Upper lobe of left lung (tissue), 6 donors: ENCODE measurements around the gene OR52E2. TPM values are rescaled to one million over a fixed set of nuclear protein-coding genes. Genes with fewer than 3 reads are reported as not detected.

ENCODE experiments used
- ATAC-seq, 2 donors: fragments of 200-7000 bp; cut with Tn5 transposase; one replicate each; pipeline ENCODE4 v1.9.1; 2022; ENCODE audit warnings: mild to moderate bottlenecking in 2 of 2, moderate library complexity in 2 of 2; ENCODE audit not compliant: low FRiP score in 2 of 2
- DNase-seq, 2 donors: peaks; one replicate each; pipeline ENCODE4 v3.0.0-alpha.2; 2019 to 2020
- H3K27ac ChIP-seq, 4 donors: fragments of 200-600 bp; sonication (generic); one replicate each; pipeline ENCODE4 v1.5.1; 2016 to 2019
- H3K27me3 ChIP-seq, 4 donors: fragments of 200-600 bp; sonication (generic); one replicate each; pipeline ENCODE4 v1.5.1; 2017 to 2019
- H3K36me3 ChIP-seq, 4 donors: fragments of 200-600 bp; sonication (generic); one replicate each; pipeline ENCODE4 v1.5.1; 2016 to 2019
- H3K4me1 ChIP-seq, 4 donors: fragments of 200-600 bp; sonication (generic); one replicate each; pipeline ENCODE4 v1.5.1; 2018 to 2019
- H3K4me3 ChIP-seq, 4 donors: fragments of 200-600 bp; sonication (generic); one replicate each; pipeline ENCODE4 v1.5.1; 2017 to 2019; ENCODE audit warnings: mild to moderate bottlenecking in 2 of 4, moderate library complexity in 1 of 4
- H3K9me3 ChIP-seq, 4 donors: fragments of 200-600 bp; sonication (generic); one replicate each; pipeline ENCODE4 v1.5.1; 2018 to 2019
- EP300 ChIP-seq, 4 donors: sonication (generic); formaldehyde crosslinking; IDR thresholded peaks; one replicate each; pipeline ENCODE4 v1.5.1; 2017; ENCODE audit warnings: antibody characterized with exemption in 4 of 4, control low read depth in 2 of 4
- POLR2A ChIP-seq, 4 donors: fragments of 450-650 bp; IDR thresholded peaks; one replicate each; pipeline ENCODE4 v1.5.1; 2016 to 2017; ENCODE audit warnings: antibody characterized with exemption in 4 of 4, mild to moderate bottlenecking in 2 of 4
- POLR2AphosphoS5 ChIP-seq, 2 donors: sonication (generic); formaldehyde crosslinking; IDR thresholded peaks; one replicate each; pipeline ENCODE4 v1.5.1; 2017; ENCODE audit warnings: antibody characterized with exemption in 2 of 2
- WGBS, 2 donors: methylation state at CpG; one replicate each; pipeline ENCODE4 v1.1.5; 2017 to 2018; 5-methylcytosine and 5-hydroxymethylcytosine counted together
- total RNA-seq, 6 donors: library from RNA; depleted of rRNA in 4 of 6; stranded (reverse); fragments of >200 nt in 4 of 6; gene quantifications; one replicate each; pipeline versions ENCODE4 v1.1.0 to v1.2.1, GENCODE V29; 2016 to 2021
- TF ChIP-seq, protein P1 (sequence below), 6 experiments: fragments of 450-650 bp in 4 of 6; fragments of 200-600 bp in 2 of 6; sonication (generic) in 2 of 6; IDR thresholded peaks; one replicate each; pipeline ENCODE4 v1.5.1; 2016 to 2019; ENCODE audit warnings: antibody characterized with exemption in 6 of 6
- donor health status: DM: no; HTN: no; CAD: no; lungs with moderate emphysema.
- donor health status: DM: no; HTN: yes; CAD: no; lungs with severe emphysema.

The OR52E2 gene
- total RNA-seq, 6 donors from 2014 or later, result not detected

DNA sequence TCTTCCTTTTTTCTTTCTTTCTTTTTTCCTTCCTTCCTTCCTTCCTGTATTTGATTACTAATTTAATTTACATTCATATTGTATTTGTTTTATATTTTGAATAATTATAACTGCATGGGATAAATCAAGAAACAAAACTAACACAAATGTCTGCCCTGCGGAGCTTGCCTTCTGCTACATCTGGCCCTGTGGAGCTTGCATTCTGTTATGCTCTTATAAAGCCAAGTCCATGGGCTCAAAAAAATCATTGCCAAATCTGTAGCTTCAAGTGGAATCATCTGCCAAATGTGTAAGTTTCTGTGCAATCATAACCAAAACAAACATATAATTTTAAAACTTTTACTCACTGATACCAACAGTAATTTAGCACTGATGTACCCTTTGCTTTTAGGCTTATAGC lies 21.1 kb downstream of the OR52E2 start:
- Histone ChIP-seq H3K4me3 (no peak overlapping the region), H3K36me3 (no peaks in the 10 kb centered on the region), H3K4me1 (no peaks in the 10 kb centered on the region), H3K27ac (no peak overlapping the region), H3K27me3 (no peaks in the 10 kb centered on the region), H3K9me3 (no peaks in the 10 kb centered on the region)
- TF ChIP-seq, protein P1, sequence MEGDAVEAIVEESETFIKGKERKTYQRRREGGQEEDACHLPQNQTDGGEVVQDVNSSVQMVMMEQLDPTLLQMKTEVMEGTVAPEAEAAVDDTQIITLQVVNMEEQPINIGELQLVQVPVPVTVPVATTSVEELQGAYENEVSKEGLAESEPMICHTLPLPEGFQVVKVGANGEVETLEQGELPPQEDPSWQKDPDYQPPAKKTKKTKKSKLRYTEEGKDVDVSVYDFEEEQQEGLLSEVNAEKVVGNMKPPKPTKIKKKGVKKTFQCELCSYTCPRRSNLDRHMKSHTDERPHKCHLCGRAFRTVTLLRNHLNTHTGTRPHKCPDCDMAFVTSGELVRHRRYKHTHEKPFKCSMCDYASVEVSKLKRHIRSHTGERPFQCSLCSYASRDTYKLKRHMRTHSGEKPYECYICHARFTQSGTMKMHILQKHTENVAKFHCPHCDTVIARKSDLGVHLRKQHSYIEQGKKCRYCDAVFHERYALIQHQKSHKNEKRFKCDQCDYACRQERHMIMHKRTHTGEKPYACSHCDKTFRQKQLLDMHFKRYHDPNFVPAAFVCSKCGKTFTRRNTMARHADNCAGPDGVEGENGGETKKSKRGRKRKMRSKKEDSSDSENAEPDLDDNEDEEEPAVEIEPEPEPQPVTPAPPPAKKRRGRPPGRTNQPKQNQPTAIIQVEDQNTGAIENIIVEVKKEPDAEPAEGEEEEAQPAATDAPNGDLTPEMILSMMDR (IDR thresholded peaks at IDR 0.05), result no peak
- TF ChIP-seq EP300 (IDR thresholded peaks at IDR 0.05) (no peak), POLR2A (IDR thresholded peaks at IDR 0.05) (no peak), POLR2AphosphoS5 (IDR thresholded peaks at IDR 0.05) (no peak)
- WGBS, 2 donors, result 84 to 97% methylated on average over 1 of the region's 1 CpG
- DNase-seq (no peak), ATAC-seq (no peak)

DNA sequence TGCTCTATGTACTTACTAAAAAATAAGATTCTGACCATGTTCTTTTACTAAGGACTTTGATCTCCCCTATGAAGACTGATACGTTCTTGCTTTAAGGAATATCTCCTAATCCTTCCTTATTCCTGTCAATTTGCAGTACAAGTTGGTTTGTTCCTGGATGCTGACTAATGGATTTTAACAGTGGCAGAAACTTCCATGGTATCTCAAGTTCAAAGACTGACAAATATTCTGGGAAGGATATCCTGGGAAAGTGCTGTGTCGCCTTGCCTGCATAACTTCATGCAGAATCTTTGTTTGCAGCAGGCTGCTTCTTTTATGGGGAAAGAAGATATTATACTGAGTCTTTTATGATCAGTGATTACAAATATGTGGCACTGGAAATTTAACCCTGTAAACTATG lies 21.5 kb downstream of the OR52E2 start:
- H3K4me1 ChIP-seq, result no peaks in the 10 kb centered on the region
- DNase-seq (no peak), ATAC-seq (no peak)
- H3K9me3 ChIP-seq, result no peaks in the 10 kb centered on the region
- H3K36me3 ChIP-seq, result no peaks in the 10 kb centered on the region
- H3K27me3 ChIP-seq, result no peaks in the 10 kb centered on the region
- TF ChIP-seq EP300 (IDR thresholded peaks at IDR 0.05) (no peak), POLR2A (IDR thresholded peaks at IDR 0.05) (no peak), POLR2AphosphoS5 (IDR thresholded peaks at IDR 0.05) (no peak)
- TF ChIP-seq, protein P1 (IDR thresholded peaks at IDR 0.05), result no peak
- no peak overlapping the region for H3K4me3 ChIP-seq
- H3K27ac ChIP-seq, result no peak overlapping the region
- 54 to 61% methylated on average over 2 of the region's 2 CpGs for WGBS, 2 donors

DNA sequence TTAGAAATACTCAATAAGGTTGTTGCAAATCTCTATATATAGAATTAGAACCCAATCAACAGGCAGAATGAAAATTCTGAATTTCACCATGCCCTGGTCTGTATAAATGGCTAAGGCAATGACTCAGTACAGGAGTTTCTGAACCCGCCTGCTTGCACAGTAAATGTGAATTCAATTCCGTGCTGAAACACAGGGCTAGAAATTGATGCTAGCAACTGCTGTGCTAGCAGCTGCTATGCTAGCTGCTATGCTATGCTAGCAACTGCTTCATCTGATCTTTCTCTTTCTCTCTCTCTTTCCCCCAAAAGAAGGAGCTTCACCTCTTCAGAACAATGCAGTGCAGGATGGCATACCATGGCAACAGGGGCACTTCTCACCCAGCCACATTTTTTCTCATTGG lies 22.8 kb downstream of the OR52E2 start:
- ATAC-seq, result no peak

DNA sequence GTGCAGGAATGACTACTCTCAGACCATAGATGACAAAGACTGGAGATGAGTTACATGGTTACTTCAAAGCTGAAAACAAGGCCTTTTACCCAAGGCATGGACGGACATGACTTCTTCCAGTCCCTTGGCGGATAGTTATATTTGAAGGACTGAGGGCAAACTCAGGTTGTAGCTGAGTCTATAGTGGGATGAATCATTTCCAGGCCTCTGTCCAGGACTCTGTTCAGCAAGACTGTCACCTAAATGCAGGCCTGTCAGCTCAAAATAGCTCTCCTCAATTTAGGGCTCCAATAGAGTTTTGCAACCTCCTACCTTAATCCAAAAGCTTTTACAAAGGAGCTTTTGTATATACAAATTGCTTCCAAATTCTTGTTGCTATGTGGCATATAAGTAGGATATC lies 37.4 kb downstream of the OR52E2 start:
- DNase-seq, result no peak

More for the DNA sequence above, 22.8 kb downstream of the OR52E2 start:
- no peak overlapping the region for H3K27ac ChIP-seq
- no peak for DNase-seq
- TF ChIP-seq, protein P1 (IDR thresholded peaks at IDR 0.05), result no peak
- TF ChIP-seq POLR2AphosphoS5 (IDR thresholded peaks at IDR 0.05), result no peak
- no peak for TF ChIP-seq EP300 (IDR thresholded peaks at IDR 0.05)
- TF ChIP-seq POLR2A (IDR thresholded peaks at IDR 0.05), result no peak
- no peaks in the 10 kb centered on the region for H3K27me3 ChIP-seq
- WGBS, 2 donors, result 87 to 94% methylated on average over 2 of the region's 2 CpGs
- H3K9me3 ChIP-seq, result no peaks in the 10 kb centered on the region
- no peak overlapping the region for H3K4me3 ChIP-seq
- no peaks in the 10 kb centered on the region for H3K36me3 ChIP-seq
- no peaks in the 10 kb centered on the region for H3K4me1 ChIP-seq

DNA sequence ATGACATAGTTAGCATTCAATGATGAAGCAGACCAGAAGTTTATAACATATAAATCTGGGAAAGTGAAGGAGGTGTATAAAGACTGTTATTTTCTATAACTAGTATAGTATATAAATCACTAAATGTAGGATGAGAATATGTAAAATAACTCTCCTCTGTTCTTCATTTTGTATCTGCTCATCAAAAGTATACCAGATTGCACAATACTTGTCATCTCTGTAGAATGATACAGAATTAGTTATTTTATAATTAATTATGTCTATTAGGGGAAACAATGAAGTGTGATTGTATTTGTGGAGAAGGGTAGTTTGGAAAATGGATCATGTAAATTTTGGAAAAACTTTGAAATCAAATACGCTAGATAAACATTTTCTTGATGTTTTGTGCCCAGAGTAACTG lies 46.4 kb downstream of the OR52E2 start:
- TF ChIP-seq POLR2A (IDR thresholded peaks at IDR 0.05), result no peak
- no peak for TF ChIP-seq POLR2AphosphoS5 (IDR thresholded peaks at IDR 0.05)
- TF ChIP-seq, protein P1 (IDR thresholded peaks at IDR 0.05), result no peak

More for the DNA sequence above, 37.4 kb downstream of the OR52E2 start:
- Histone ChIP-seq H3K27ac (no peak overlapping the region), H3K36me3 (no peaks in the 10 kb centered on the region), H3K9me3 (peaks cover 0 to 13% (median 3%) of the 10 kb centered on the region in 4 donors), H3K4me3 (no peak overlapping the region), H3K4me1 (no peaks in the 10 kb centered on the region), H3K27me3 (no peaks in the 10 kb centered on the region)
- TF ChIP-seq POLR2A (IDR thresholded peaks at IDR 0.05), result no peak
- no peak for TF ChIP-seq POLR2AphosphoS5 (IDR thresholded peaks at IDR 0.05)
- TF ChIP-seq, protein P1 (IDR thresholded peaks at IDR 0.05), result no peak
- TF ChIP-seq EP300 (IDR thresholded peaks at IDR 0.05), result no peak
- WGBS, 2 donors, result 91 to 100% methylated on average over 2 of the region's 2 CpGs
- no peak for ATAC-seq

More for the DNA sequence above, 46.4 kb downstream of the OR52E2 start:
- no peaks in the 10 kb centered on the region for H3K9me3 ChIP-seq
- H3K36me3 ChIP-seq, result no peaks in the 10 kb centered on the region
- WGBS, 2 donors, result 81 to 97% methylated on average over 1 of the region's 1 CpG
- H3K4me3 ChIP-seq, result no peak overlapping the region
- no peak overlapping the region for H3K27ac ChIP-seq
- ATAC-seq (no peak), DNase-seq (no peak)
- no peaks in the 10 kb centered on the region for H3K4me1 ChIP-seq
- H3K27me3 ChIP-seq, result no peaks in the 10 kb centered on the region
